ENCODE measurements around the gene NSD2.
A peak's percentile ranks its signal among the peaks of the same experiment; 100 is the strongest.

The NSD2 gene

DNA sequence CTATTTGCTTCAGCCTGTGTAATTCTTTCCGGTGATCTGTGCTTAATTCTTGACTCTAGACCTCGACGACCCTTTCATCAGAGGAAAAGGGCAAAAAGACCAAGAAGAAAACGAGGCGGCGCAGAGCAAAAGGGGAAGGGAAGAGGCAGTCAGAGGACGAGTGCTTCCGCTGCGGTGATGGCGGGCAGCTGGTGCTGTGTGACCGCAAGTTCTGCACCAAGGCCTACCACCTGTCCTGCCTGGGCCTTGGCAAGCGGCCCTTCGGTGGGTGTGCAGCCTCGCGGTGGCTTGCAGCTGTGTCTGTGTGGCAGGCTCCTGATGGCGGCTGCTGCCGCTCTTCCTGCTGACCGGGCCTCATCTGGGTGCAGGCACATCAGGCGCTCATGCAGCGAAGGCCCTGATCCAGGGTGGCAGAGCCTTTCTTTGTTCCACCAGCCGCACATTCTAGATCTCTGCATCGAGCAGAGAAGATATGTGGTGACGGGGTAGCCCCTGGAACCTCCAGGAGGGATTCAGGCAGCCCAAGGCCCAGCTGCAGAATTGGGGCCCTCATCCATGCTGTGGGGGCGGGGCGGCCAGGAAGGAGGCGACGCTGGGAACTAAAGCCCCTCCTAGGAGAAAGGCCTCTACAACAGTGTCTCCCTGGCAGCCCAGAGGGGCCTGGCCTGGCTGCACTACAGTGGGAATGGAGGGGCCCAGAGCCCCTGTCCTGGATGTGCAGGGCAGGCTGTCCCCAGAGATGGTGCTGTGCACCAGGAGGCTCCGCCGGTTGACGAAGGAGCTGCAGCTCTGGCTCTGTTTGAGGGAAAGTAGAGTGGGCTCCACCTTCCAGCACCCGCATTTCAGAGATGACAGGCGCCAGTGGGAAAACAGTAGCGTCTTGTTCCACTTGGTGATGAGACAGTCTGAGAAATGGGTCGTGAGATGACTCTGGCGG is 105.5 kb downstream of the NSD2 start:
- no peak overlapping the region for H3K4me3 ChIP-seq (replicated peaks in 1 of 2; ENCODE audit: low read depth in 2 of 2, low read length in 2 of 2)
- TF ChIP-seq, protein P1, sequence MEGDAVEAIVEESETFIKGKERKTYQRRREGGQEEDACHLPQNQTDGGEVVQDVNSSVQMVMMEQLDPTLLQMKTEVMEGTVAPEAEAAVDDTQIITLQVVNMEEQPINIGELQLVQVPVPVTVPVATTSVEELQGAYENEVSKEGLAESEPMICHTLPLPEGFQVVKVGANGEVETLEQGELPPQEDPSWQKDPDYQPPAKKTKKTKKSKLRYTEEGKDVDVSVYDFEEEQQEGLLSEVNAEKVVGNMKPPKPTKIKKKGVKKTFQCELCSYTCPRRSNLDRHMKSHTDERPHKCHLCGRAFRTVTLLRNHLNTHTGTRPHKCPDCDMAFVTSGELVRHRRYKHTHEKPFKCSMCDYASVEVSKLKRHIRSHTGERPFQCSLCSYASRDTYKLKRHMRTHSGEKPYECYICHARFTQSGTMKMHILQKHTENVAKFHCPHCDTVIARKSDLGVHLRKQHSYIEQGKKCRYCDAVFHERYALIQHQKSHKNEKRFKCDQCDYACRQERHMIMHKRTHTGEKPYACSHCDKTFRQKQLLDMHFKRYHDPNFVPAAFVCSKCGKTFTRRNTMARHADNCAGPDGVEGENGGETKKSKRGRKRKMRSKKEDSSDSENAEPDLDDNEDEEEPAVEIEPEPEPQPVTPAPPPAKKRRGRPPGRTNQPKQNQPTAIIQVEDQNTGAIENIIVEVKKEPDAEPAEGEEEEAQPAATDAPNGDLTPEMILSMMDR (IDR thresholded peaks at IDR 0.05; ENCODE audit: low read depth, low read length), result no peak
- DNase-seq (ENCODE audit: low read depth in 2 of 2), result no peak

DNA sequence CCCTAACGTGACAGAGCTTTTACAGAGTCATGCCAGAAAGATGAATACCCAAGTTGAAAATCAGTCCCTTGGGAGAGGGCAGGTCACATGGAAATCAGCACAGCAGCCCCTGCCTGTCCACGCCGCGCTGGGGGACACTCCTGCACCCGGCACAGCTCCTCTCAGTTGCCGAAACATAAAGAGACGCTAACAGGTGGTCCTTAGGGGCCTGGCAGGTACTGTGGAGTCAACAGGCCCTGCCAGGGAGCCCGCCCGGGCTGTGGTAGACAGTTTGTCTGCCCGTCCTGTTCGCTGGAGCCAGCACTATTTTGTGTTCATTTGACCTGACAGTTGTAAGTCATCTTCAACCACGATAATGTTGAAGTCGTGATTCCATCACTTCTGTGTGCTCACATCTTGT is 107.0 kb downstream of the NSD2 start:
- no peak overlapping the region for H3K4me3 ChIP-seq (replicated peaks in 1 of 2; ENCODE audit: low read depth in 2 of 2, low read length in 2 of 2)
- TF ChIP-seq, protein P1 (IDR thresholded peaks at IDR 0.05; ENCODE audit: low read depth, low read length), result no peak
- DNase-seq (ENCODE audit: low read depth in 2 of 2), result no peak

DNA sequence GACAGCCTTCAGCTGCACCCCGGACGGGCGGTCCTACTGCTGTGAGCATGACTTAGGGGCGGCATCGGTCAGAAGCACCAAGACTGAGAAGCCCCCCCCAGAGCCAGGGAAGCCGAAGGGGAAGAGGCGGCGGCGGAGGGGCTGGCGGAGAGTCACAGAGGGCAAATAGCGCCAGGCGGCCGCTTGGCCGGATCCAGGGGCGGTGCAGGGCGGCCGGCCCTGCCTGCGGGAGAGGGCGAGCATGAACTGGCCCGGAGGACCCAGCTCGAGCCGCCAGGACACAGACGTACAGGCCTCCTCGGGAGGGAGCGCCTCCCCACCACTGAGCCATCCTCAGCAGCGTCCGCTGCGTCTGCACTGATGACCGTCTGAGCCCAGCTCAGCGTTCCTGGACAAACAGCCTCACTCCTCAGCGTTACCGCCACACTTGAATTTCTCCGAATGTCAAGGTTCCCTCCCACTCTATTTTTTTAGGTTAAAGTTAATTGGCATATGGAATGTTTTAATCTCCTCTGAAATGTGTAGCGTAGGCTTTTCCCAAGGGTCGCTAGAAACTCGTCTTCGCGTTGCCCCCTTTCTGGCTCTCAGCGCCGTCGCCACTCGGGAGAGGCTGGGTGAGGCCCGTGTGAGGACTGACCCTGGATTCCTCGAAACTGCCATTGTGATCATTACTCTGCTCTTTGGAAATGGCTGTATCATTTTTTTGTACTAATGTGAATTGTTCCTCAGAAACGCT is 107.7 kb downstream of the NSD2 start:
- TF ChIP-seq, protein P1 (IDR thresholded peaks at IDR 0.05; ENCODE audit: low read depth, low read length), result no peak
- no peak overlapping the region for H3K4me3 ChIP-seq (replicated peaks in 1 of 2; ENCODE audit: low read depth in 2 of 2, low read length in 2 of 2)
- no peak for DNase-seq (ENCODE audit: low read depth in 2 of 2)

DNA sequence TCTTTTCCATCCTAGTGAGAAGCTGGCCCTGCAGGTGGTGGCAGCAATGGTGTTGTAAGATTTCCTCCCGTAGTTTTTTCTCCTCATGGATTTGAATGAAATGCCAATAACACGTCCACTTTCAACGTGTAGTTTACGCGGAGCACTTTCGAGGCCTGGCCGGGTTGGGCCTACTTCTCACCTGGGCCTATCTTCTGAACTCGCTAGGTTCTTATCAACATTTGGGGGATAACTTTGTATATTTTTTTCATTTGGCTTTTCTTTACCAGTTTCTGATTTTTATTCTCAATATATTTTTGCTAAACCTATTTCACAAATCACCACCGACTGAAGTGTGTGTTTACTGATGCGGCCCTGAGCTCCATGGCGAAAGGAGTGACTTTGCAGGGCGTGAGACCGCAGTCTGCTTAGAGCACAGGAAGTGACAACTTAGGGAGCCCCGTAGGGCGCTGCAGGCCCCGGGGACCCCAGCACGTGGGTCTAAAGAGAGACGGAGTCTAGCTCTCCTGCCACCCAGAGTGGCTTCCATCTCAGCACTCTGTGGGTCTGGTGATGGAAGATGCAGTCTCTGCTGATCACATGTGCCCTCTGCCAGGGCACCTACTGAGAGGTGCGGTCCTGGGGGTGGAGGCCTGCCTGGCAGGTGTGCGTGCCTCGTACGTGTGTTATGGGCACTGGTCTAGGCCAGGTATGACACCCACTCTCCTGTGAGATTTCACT is 108.4 kb downstream of the NSD2 start:
- DNase-seq (ENCODE audit: low read depth in 2 of 2), result no peak
- TF ChIP-seq, protein P1 (IDR thresholded peaks at IDR 0.05; ENCODE audit: low read depth, low read length), result no peak
- no peak overlapping the region for H3K4me3 ChIP-seq (replicated peaks in 1 of 2; ENCODE audit: low read depth in 2 of 2, low read length in 2 of 2)

DNA sequence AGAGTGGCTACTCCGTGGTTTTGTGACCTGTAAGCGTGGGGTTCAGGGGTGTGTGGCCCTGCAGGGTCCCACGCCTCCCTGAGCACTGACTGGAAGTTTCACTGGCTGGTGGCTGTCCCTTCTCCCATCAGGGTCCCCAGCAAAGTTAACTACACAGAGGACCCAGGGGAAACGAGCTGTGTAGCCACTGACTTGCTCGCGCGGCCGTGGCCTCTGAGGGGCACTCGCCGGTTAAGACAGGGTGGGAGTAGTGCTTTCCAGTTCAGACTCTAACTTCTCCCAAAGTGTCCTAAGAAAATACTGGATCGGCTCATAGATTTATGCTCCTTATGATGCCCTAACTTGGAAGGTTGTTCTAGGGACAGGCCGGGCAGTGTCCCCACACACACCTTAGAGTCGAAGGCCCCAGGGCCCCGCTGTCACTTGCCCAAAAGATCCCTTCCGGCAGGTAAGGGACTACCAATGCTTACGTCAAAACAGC is 109.4 kb downstream of the NSD2 start:
- TF ChIP-seq, protein P1 (IDR thresholded peaks at IDR 0.05; ENCODE audit: low read depth, low read length), result no peak
- H3K4me3 ChIP-seq (replicated peaks in 1 of 2; ENCODE audit: low read depth in 2 of 2, low read length in 2 of 2), result no peak overlapping the region
- DNase-seq (ENCODE audit: low read depth in 2 of 2), result no peak

DNA sequence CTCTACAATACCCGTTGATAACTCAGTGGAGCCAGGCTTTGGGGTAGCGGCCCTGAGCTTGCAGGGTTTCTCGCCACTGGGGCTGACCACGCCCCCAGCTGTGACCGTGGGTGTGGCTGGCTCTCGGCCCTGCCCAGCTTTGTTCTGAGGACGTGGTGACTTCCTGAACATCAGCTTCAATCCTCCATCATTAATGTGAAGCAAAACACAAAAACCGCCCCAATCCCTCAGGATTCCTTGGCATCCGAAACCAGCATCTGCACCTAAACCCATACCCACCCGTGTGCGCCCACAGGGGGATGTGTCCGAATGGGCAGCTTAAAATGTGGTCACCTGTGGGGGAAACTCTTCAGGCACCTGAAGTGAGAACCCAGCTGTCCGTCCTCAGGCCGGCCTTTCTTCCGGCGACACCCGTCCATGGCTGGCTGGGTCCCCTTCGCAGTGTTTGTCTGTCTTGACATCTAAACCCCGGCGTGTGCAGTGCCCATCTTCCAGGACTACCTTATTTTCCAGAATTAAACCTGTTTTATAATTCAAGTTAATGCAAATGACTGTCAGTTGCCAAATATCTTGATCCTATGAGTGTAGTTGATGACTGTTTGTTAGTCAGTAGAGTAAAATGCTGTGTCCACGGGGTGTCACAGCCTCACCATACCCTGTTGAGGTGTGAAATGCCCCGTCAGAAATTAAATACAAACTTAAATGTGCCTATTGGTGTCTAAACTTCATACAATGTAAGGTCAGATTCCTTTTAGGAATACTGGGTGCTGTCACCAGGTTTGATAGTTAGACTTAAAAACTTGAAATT is 110.3 kb downstream of the NSD2 start:
- peak in 1 of 2 donors; percentile 20 for DNase-seq (ENCODE audit: low read depth in 2 of 2)
- TF ChIP-seq, protein P1 (IDR thresholded peaks at IDR 0.05; ENCODE audit: low read depth, low read length), result no peak
- no peak overlapping the region for H3K4me3 ChIP-seq (replicated peaks in 1 of 2; ENCODE audit: low read depth in 2 of 2, low read length in 2 of 2)
